Panc1 (cell line): Measurements from ENCODE around the gene COL23A1. TPM values are rescaled to one million over a fixed set of nuclear protein-coding genes. Genes with fewer than 3 reads are reported as not detected.

Experiments
- ATAC-seq: fragments of 200-7000 bp; cut with Tn5 transposase; 2 replicates; pipeline ENCODE4 v1.9.1; 2020; ENCODE audit warnings: mild to moderate bottlenecking, moderate library complexity
- BruUV-seq: library from RNA; stranded (reverse); fragments of 400-500 nt; replicated peaks from 2 replicates; lab custom pipeline; 2021; lab: Mats Ljungman, UMichigan
- CTCF ChIA-PET: fragments of 300-600 bp; sonication (Branson Sonifier 250); formaldehyde crosslinking; loops from one replicate; lab custom pipeline; 2022; ENCODE audit warnings: antibody characterized with exemption; lab: Charles Lee
- POLR2A ChIA-PET: fragments of 300-600 bp; sonication (Branson Sonifier 250); formaldehyde crosslinking; loops from one replicate; lab custom pipeline; 2022; ENCODE audit warnings: antibody characterized with exemption; lab: Charles Lee
- DNase-seq: peaks from one replicate; pipeline ENCODE4 v3.0.0-alpha.2; 2010; ENCODE audit warnings: low read depth, low spot score
- H3K27ac ChIP-seq: 2 replicates; pipeline ENCODE4 v1.5.1; 2011; ENCODE audit warnings: mild to moderate bottlenecking, low read length, inconsistent platforms
- H3K27me3 ChIP-seq: fragments of 200-500 bp; sonication (Bioruptor generic); 2 replicates; pipeline ENCODE4 v1.6.0; 2014; ENCODE audit warnings: low read length, inconsistent platforms; ENCODE audit not compliant: control insufficient read depth, insufficient read depth
- H3K36me3 ChIP-seq: fragments of 200-500 bp; sonication (Bioruptor generic); 2 replicates; pipeline ENCODE4 v1.5.1; 2014; ENCODE audit warnings: inconsistent platforms, mild to moderate bottlenecking, low read length, moderate library complexity; ENCODE audit not compliant: control insufficient read depth, insufficient read depth
- H3K4me1 ChIP-seq: 2 replicates; pipeline ENCODE4 v1.5.1; 2011; ENCODE audit warnings: inconsistent platforms, mild to moderate bottlenecking, low read length, moderate library complexity; ENCODE audit not compliant: control insufficient read depth, insufficient read depth
- H3K4me3 ChIP-seq, 2 experiments: 2 replicates each; pipeline ENCODE4 v1.5.1; 2011 to 2012; ENCODE audit warnings: low read depth in 2 of 2, low read length in 2 of 2, mild to moderate bottlenecking in 2 of 2, inconsistent platforms in 1 of 2, moderate library complexity in 1 of 2
- H3K9me3 ChIP-seq: fragments of 200-500 bp; sonication (Bioruptor generic); 2 replicates; pipeline ENCODE4 v1.5.1; 2014; ENCODE audit warnings: low read depth, mild to moderate bottlenecking, inconsistent platforms, low read length, moderate library complexity; ENCODE audit not compliant: control insufficient read depth, insufficient read depth
- POLR2AphosphoS5 ChIP-seq: IDR thresholded peaks from 2 replicates; pipeline ENCODE4 v1.6.1; 2012; ENCODE audit warnings: mild to moderate bottlenecking, low read depth, low read length, moderate library complexity
- SIN3A ChIP-seq: IDR thresholded peaks from 2 replicates; pipeline ENCODE4 v1.6.1; 2012; ENCODE audit warnings: low read depth, mild to moderate bottlenecking, low read length, moderate library complexity, borderline replicate concordance; ENCODE audit not compliant: insufficient read depth
- TCF7L2 ChIP-seq: IDR thresholded peaks from 2 replicates; pipeline ENCODE4 v1.6.1; 2011; ENCODE audit warnings: mild to moderate bottlenecking, low read depth, low read length, inconsistent platforms
- in situ Hi-C: cut with HindIII; loops from 2 replicates; pipeline ENCODE4 v1.10.0; 2016; ENCODE audit warnings: low sequenced_read_pairs, low pct_unique_long_range_greater_than_20kb
- intact Hi-C: fragments of 100-400 bp; cut with micrococcal nuclease; formaldehyde crosslinking; loops from one replicate; pipeline ENCODE4 v1.10.0; 2022; ENCODE audit not compliant: unreplicated experiment
- total RNA-seq: library from RNA; stranded (reverse); gene quantifications from one replicate; pipeline ENCODE4 v1.2.1, GENCODE V29; 2021; ENCODE audit not compliant: unreplicated experiment
- TF ChIP-seq, protein P1 (sequence below): fragments of 450-650 bp; IDR thresholded peaks from 2 replicates; pipeline ENCODE4 v1.5.1; 2017; ENCODE audit warnings: mild to moderate bottlenecking
- TF ChIP-seq, protein P2 (sequence below), 2 experiments: IDR thresholded peaks; 2 replicates each; pipeline ENCODE4 v1.6.1; 2011 to 2012; ENCODE audit warnings: low read depth in 2 of 2, control low read depth in 1 of 2, low read length in 1 of 2, mild to moderate bottlenecking in 1 of 2, moderate library complexity in 1 of 2; ENCODE audit not compliant: insufficient read depth in 1 of 2

Gene COL23A1
- total RNA-seq, 1 experiment from 2014 or later: 0.05 TPM

DNA sequence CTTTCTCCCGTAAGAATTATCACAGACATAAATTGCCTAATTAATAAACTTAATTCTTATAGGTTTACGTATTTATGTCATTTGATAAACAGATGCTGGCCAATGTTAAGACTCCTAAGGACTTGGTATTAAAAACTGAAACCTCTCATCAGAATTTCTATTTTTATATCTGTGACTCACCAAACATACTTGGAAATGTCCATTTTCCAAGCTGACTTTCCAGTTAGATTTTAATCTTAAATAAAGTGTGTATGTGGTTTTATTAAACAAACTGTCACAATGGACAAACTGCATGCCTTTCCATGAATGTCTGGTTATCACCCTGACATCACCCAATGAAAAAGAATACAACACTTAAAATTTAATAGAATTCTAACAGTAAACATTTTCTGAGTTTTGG is 12.6 kb upstream of the COL23A1 start:
- no TSS peak for BruUV-seq
- no peak overlapping the region for H3K4me3 ChIP-seq
- no peaks in the 10 kb centered on the region; the same call in 1 of the 2 replicates for H3K9me3 ChIP-seq
- peaks cover 29% of the 10 kb centered on the region for H3K36me3 ChIP-seq
- no peaks in the 10 kb centered on the region for H3K27me3 ChIP-seq
- H3K4me1 ChIP-seq: no peaks in the 10 kb centered on the region
- intact Hi-C loops: no loop called here
- DNase-seq: no peak
- CTCF ChIA-PET: no interaction called here
- no peak overlapping the region for H3K27ac ChIP-seq
- ATAC-seq: no peak
- POLR2A ChIA-PET: no interaction called here
- TF ChIP-seq, protein P1, sequence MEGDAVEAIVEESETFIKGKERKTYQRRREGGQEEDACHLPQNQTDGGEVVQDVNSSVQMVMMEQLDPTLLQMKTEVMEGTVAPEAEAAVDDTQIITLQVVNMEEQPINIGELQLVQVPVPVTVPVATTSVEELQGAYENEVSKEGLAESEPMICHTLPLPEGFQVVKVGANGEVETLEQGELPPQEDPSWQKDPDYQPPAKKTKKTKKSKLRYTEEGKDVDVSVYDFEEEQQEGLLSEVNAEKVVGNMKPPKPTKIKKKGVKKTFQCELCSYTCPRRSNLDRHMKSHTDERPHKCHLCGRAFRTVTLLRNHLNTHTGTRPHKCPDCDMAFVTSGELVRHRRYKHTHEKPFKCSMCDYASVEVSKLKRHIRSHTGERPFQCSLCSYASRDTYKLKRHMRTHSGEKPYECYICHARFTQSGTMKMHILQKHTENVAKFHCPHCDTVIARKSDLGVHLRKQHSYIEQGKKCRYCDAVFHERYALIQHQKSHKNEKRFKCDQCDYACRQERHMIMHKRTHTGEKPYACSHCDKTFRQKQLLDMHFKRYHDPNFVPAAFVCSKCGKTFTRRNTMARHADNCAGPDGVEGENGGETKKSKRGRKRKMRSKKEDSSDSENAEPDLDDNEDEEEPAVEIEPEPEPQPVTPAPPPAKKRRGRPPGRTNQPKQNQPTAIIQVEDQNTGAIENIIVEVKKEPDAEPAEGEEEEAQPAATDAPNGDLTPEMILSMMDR: no peak
- TF ChIP-seq, protein P2, sequence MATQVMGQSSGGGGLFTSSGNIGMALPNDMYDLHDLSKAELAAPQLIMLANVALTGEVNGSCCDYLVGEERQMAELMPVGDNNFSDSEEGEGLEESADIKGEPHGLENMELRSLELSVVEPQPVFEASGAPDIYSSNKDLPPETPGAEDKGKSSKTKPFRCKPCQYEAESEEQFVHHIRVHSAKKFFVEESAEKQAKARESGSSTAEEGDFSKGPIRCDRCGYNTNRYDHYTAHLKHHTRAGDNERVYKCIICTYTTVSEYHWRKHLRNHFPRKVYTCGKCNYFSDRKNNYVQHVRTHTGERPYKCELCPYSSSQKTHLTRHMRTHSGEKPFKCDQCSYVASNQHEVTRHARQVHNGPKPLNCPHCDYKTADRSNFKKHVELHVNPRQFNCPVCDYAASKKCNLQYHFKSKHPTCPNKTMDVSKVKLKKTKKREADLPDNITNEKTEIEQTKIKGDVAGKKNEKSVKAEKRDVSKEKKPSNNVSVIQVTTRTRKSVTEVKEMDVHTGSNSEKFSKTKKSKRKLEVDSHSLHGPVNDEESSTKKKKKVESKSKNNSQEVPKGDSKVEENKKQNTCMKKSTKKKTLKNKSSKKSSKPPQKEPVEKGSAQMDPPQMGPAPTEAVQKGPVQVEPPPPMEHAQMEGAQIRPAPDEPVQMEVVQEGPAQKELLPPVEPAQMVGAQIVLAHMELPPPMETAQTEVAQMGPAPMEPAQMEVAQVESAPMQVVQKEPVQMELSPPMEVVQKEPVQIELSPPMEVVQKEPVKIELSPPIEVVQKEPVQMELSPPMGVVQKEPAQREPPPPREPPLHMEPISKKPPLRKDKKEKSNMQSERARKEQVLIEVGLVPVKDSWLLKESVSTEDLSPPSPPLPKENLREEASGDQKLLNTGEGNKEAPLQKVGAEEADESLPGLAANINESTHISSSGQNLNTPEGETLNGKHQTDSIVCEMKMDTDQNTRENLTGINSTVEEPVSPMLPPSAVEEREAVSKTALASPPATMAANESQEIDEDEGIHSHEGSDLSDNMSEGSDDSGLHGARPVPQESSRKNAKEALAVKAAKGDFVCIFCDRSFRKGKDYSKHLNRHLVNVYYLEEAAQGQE (IDR thresholded peaks at IDR 0.05; ENCODE audit: insufficient read depth in 1 of 2, low read depth in 2 of 2, low read length in 1 of 2): no peak
- TF ChIP-seq SIN3A (no peak), POLR2AphosphoS5 (no peak), TCF7L2 (no peak)
- in situ Hi-C loops: no loop called here

DNA sequence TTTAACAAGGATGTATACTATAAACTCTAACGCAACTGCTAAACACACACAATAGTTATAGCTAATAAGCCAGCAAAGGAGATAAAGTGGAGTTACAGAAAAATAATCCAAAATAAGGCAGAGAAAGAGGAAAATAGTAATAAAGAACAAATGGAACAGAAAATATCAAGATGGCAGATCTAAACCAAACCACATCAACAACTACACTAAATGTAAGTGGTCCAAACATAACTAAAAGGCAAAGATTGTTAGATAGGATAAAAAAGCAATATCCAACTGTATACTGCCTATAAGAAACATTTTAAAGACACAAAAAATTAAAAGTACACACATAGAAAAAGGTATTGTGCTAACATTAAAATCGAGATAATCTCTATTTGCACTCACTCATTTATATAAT is 5.6 kb upstream of the COL23A1 start:
- intact Hi-C loops: no loop called here
- Histone ChIP-seq H3K27ac (no peak overlapping the region), H3K4me1 (peaks cover 3% of the 10 kb centered on the region; the same call in 1 of the 2 replicates), H3K27me3 (peaks cover 4% of the 10 kb centered on the region; the same call in 1 of the 2 replicates), H3K36me3 (no peaks in the 10 kb centered on the region), H3K9me3 (peaks cover 8% of the 10 kb centered on the region), H3K4me3 (no peak overlapping the region)
- BruUV-seq: no TSS peak
- ChIA-PET CTCF (no interaction called here), POLR2A (no interaction called here)
- DNase-seq (no peak), ATAC-seq (no peak)
- in situ Hi-C loops: no loop called here
- TF ChIP-seq TCF7L2 (no peak), POLR2AphosphoS5 (no peak), SIN3A (no peak)
- TF ChIP-seq, protein P2 (IDR thresholded peaks at IDR 0.05; ENCODE audit: insufficient read depth in 1 of 2, low read depth in 2 of 2, low read length in 1 of 2): no peak
- TF ChIP-seq, protein P1: no peak
